HepG2 (cell line): Measurements from ENCODE around the gene AHSG. TPM values are rescaled to one million over a fixed set of nuclear protein-coding genes. Genes with fewer than 3 reads are reported as not detected.

ENCODE experiments used
- CENPX ChIP-seq: sonication (generic); formaldehyde crosslinking; IDR thresholded peaks from 2 replicates; pipeline ENCODE4 v1.9.0; 2021; ENCODE audit warnings: mild to moderate bottlenecking, missing genetic modification reagents, moderate library complexity
- GLI4 ChIP-seq: sonication (generic); formaldehyde crosslinking; IDR thresholded peaks from 2 replicates; pipeline ENCODE4 v1.5.1; 2020; ENCODE audit warnings: missing genetic modification reagents, mild to moderate bottlenecking, moderate library complexity, borderline replicate concordance
- HNRNPH1 ChIP-seq: fragments of 200-400 bp; formaldehyde crosslinking; optimal IDR thresholded peaks from 2 replicates; pipeline ENCODE3; 2017; ENCODE audit warnings: mild to moderate bottlenecking, low read depth, low read length
- NPAS2 ChIP-seq: sonication (generic); formaldehyde crosslinking; IDR thresholded peaks from 2 replicates; pipeline ENCODE4 v1.8.0; 2022; ENCODE audit warnings: mild to moderate bottlenecking, missing genetic modification reagents, borderline replicate concordance
- SNAI1 ChIP-seq: sonication (generic); formaldehyde crosslinking; IDR thresholded peaks from 2 replicates; pipeline ENCODE4 v1.5.0; 2020; ENCODE audit warnings: mild to moderate bottlenecking, missing genetic modification reagents, borderline replicate concordance
- SYNCRIP ChIP-seq: fragments of 200-400 bp; formaldehyde crosslinking; IDR thresholded peaks from 2 replicates; pipeline ENCODE4 v1.6.1; 2018; ENCODE audit warnings: mild to moderate bottlenecking, low read depth, low read length; ENCODE audit not compliant: insufficient read depth
- TBL1XR1 ChIP-seq: fragments of 150-350 bp; IDR thresholded peaks from 2 replicates; pipeline ENCODE4 v1.6.1; 2014; ENCODE audit warnings: borderline replicate concordance, low read length; ENCODE audit not compliant: partially characterized antibody
- TRIM24 ChIP-seq: sonication (generic); formaldehyde crosslinking; IDR thresholded peaks from 2 replicates; pipeline ENCODE4 v1.8.0; 2022; ENCODE audit warnings: mild to moderate bottlenecking, missing genetic modification reagents
- XBP1 ChIP-seq: sonication (generic); formaldehyde crosslinking; IDR thresholded peaks from 2 replicates; pipeline ENCODE4 v1.5.0; 2020; ENCODE audit warnings: missing genetic modification reagents
- ZNF251 ChIP-seq: sonication (generic); formaldehyde crosslinking; IDR thresholded peaks from 2 replicates; pipeline ENCODE4 v1.9.0; 2021; ENCODE audit warnings: mild to moderate bottlenecking, missing genetic modification reagents
- ZNF256 ChIP-seq: sonication (generic); formaldehyde crosslinking; conservative IDR thresholded peaks from 2 replicates; pipeline ENCODE4 v1.4.0; 2020; ENCODE audit warnings: missing genetic modification reagents
- ZNF563 ChIP-seq: sonication (generic); formaldehyde crosslinking; IDR thresholded peaks from 2 replicates; pipeline ENCODE4 v1.8.0; 2022; ENCODE audit warnings: mild to moderate bottlenecking, moderate library complexity, missing genetic modification reagents
- ZNF672 ChIP-seq: sonication (generic); formaldehyde crosslinking; IDR thresholded peaks from 2 replicates; pipeline ENCODE4 v1.8.1; 2022; ENCODE audit warnings: missing genetic modification reagents
- ZNF713 ChIP-seq: sonication (generic); formaldehyde crosslinking; IDR thresholded peaks from 2 replicates; pipeline ENCODE4 v1.4.0; 2020; ENCODE audit warnings: mild to moderate bottlenecking, missing genetic modification reagents
- ZNF766 ChIP-seq: sonication (generic); formaldehyde crosslinking; IDR thresholded peaks from 2 replicates; pipeline ENCODE4 v1.5.0; 2020; ENCODE audit warnings: missing genetic modification reagents, borderline replicate concordance
- polyA plus RNA-seq, 8 experiments: library from polyadenylated mRNA; depleted of rRNA in 3 of 8; stranded (reverse) in 7 of 8; unstranded in 1 of 8; fragments of >200 nt; fragmentation: Illumina TruSeq in 4 of 8; extraction: Trizol in 4 of 8; gene quantifications; 2 replicates each; pipeline versions ENCODE4 v1.2.1 to v1.2.3, GENCODE V29; 2011 to 2016; ENCODE audit warnings: low read depth in 4 of 8, missing spikeins in 1 of 8, mixed read lengths in 1 of 8; ENCODE audit not compliant: insufficient read depth in 1 of 8
- total RNA-seq, 5 experiments: library from RNA; depleted of rRNA; stranded (reverse); fragments of >200 nt; fragmentation: Illumina TruSeq; extraction: Trizol; gene quantifications; 2 replicates each; pipeline ENCODE4 v1.2.3, GENCODE V29; 2016; ENCODE audit warnings: low read depth in 1 of 5
- TF ChIP-seq, protein P1 (sequence below): sonication (generic); formaldehyde crosslinking; IDR thresholded peaks from 2 replicates; pipeline ENCODE4 v1.8.1; 2023; ENCODE audit warnings: mild to moderate bottlenecking, inconsistent platforms, moderate library complexity, missing genetic modification reagents, borderline replicate concordance
- TF ChIP-seq, protein P2 (sequence below): sonication (generic); formaldehyde crosslinking; IDR thresholded peaks from 2 replicates; pipeline ENCODE4 v1.9.0; 2021; ENCODE audit warnings: missing genetic modification reagents, mild to moderate bottlenecking, borderline replicate concordance
- TF ChIP-seq, protein P3 (sequence below): sonication (generic); formaldehyde crosslinking; IDR thresholded peaks from 2 replicates; pipeline ENCODE4 v1.4.0; 2020; ENCODE audit warnings: missing genetic modification reagents
- TF ChIP-seq, protein P4 (sequence below): sonication (generic); formaldehyde crosslinking; IDR thresholded peaks from 2 replicates; pipeline ENCODE4 v1.4.0; 2020; ENCODE audit warnings: missing genetic modification reagents

AHSG gene
- total and polyA plus RNA-seq, 2 of the 13 experiments (the other 11 are each of a cell fraction or from before 2014, with no cell fraction given) = 2,043 to 19,152 TPM

DNA sequence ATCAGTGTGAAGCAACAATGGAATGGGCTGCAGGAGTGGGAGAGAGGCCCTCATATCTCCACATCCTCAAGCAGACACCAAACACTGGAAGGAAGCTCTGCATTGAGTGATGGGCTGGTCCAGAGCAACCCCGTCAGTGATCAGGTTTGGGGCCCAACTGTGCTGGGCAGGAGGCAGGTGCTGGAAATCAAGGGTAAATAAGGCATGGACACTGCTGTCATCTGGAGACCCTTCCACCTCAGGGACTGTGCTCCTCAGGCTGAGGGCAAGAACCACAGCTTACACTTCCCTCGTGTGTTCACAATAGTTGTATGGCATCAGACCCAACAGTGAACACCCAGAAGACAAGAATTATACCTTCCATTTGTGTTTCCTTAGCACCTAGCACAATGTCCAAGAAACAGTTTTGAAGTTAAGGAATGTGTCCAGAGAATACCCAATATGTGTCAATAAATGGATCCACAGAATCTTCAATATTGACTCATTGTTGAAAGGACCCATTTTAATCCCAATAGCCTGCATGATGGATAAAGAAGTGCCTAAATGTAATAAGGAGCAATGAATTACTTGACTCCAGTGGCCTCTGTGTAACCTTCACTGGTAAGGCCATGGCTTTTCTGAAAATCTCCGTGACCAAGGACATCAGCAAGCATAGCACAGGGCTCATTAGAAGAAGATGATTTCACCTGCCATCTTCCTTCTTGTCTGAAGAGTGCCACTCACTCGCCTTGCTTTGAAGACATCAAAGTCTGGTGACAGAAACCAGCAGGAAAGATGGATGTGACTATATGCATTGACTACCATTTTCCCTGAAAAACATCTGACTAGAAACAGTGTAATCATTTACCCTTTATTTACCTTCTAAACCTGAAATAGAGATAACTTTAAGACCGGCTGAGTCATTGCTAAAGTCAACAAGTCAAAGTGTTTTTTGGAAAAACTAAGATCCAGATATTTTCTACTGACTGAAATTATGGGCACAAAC lies 7.0 kb upstream of the AHSG start (continued):
- TF ChIP-seq ZNF713 (CRISPR knock-in tag) = no peak
- TF ChIP-seq TRIM24 (CRISPR knock-in tag) = no peak
- no peak for TF ChIP-seq TBL1XR1
- no peak for TF ChIP-seq ZNF563 (CRISPR knock-in tag)
- no peak for TF ChIP-seq XBP1
- no peak for TF ChIP-seq HNRNPH1
- no peak for TF ChIP-seq SYNCRIP
- TF ChIP-seq, protein P1, sequence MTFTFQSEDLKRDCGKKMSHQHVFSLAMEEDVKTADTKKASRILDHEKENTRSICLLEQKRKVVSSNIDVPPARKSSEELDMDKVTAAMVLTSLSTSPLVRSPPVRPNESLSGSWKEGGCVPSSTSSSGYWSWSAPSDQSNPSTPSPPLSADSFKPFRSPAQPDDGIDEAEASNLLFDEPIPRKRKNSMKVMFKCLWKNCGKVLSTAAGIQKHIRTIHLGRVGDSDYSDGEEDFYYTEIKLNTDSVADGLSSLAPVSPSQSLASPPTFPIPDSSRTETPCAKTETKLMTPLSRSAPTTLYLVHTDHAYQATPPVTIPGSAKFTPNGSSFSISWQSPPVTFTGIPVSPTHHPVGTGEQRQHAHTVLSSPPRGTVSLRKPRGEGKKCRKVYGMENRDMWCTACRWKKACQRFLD (CRISPR knock-in tag) = no peak
- no peak for TF ChIP-seq ZNF672 (CRISPR knock-in tag)
- no peak for TF ChIP-seq CENPX (CRISPR knock-in tag)
- no peak for TF ChIP-seq ZNF766
- no peak for TF ChIP-seq GLI4
- no peak for TF ChIP-seq ZNF251 (CRISPR knock-in tag)
- TF ChIP-seq, protein P2, sequence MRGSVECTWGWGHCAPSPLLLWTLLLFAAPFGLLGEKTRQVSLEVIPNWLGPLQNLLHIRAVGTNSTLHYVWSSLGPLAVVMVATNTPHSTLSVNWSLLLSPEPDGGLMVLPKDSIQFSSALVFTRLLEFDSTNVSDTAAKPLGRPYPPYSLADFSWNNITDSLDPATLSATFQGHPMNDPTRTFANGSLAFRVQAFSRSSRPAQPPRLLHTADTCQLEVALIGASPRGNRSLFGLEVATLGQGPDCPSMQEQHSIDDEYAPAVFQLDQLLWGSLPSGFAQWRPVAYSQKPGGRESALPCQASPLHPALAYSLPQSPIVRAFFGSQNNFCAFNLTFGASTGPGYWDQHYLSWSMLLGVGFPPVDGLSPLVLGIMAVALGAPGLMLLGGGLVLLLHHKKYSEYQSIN (CRISPR knock-in tag) = no peak
- TF ChIP-seq ZNF256 = no peak
- no peak for TF ChIP-seq SNAI1 (CRISPR knock-in tag)
- TF ChIP-seq, protein P3, sequence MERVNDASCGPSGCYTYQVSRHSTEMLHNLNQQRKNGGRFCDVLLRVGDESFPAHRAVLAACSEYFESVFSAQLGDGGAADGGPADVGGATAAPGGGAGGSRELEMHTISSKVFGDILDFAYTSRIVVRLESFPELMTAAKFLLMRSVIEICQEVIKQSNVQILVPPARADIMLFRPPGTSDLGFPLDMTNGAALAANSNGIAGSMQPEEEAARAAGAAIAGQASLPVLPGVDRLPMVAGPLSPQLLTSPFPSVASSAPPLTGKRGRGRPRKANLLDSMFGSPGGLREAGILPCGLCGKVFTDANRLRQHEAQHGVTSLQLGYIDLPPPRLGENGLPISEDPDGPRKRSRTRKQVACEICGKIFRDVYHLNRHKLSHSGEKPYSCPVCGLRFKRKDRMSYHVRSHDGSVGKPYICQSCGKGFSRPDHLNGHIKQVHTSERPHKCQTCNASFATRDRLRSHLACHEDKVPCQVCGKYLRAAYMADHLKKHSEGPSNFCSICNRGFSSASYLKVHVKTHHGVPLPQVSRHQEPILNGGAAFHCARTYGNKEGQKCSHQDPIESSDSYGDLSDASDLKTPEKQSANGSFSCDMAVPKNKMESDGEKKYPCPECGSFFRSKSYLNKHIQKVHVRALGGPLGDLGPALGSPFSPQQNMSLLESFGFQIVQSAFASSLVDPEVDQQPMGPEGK = 0 out of 2 replicates have a peak, but pooled peaks have one; percentile 23
- no peak for TF ChIP-seq NPAS2 (CRISPR knock-in tag)
- TF ChIP-seq, protein P4, sequence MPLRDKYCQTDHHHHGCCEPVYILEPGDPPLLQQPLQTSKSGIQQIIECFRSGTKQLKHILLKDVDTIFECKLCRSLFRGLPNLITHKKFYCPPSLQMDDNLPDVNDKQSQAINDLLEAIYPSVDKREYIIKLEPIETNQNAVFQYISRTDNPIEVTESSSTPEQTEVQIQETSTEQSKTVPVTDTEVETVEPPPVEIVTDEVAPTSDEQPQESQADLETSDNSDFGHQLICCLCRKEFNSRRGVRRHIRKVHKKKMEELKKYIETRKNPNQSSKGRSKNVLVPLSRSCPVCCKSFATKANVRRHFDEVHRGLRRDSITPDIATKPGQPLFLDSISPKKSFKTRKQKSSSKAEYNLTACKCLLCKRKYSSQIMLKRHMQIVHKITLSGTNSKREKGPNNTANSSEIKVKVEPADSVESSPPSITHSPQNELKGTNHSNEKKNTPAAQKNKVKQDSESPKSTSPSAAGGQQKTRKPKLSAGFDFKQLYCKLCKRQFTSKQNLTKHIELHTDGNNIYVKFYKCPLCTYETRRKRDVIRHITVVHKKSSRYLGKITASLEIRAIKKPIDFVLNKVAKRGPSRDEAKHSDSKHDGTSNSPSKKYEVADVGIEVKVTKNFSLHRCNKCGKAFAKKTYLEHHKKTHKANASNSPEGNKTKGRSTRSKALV (CRISPR knock-in tag) = no peak
